Cardiac fibroblast (primary cell): ENCODE data around the gene SLC2A10.
"Not testable (repeated sequence)": the region's sequence is repeated elsewhere in the genome, so short reads cannot be mapped to it uniquely, and the experiment has no call there.

Experiments used
- DNase-seq, 2 donors: peaks; one replicate each; pipeline versions ENCODE4 v3.0.0 to v3.0.0-alpha.2; 2010; ENCODE audit warnings: low read depth in 2 of 2
- H3K4me3 ChIP-seq, 2 donors: replicated peaks in 1 of 2; 1 replicate in 1 of 2; 2 replicates in 1 of 2; pipeline ENCODE4 v1.5.1; 2011; ENCODE audit warnings: low read depth in 2 of 2, low read length in 2 of 2, mild to moderate bottlenecking in 2 of 2, moderate library complexity in 1 of 2
- TF ChIP-seq, protein P1 (sequence below): IDR thresholded peaks from one replicate; pipeline ENCODE4 v1.5.1; 2011; ENCODE audit warnings: low read depth, mild to moderate bottlenecking, low read length, inconsistent platforms

SLC2A10 gene

DNA sequence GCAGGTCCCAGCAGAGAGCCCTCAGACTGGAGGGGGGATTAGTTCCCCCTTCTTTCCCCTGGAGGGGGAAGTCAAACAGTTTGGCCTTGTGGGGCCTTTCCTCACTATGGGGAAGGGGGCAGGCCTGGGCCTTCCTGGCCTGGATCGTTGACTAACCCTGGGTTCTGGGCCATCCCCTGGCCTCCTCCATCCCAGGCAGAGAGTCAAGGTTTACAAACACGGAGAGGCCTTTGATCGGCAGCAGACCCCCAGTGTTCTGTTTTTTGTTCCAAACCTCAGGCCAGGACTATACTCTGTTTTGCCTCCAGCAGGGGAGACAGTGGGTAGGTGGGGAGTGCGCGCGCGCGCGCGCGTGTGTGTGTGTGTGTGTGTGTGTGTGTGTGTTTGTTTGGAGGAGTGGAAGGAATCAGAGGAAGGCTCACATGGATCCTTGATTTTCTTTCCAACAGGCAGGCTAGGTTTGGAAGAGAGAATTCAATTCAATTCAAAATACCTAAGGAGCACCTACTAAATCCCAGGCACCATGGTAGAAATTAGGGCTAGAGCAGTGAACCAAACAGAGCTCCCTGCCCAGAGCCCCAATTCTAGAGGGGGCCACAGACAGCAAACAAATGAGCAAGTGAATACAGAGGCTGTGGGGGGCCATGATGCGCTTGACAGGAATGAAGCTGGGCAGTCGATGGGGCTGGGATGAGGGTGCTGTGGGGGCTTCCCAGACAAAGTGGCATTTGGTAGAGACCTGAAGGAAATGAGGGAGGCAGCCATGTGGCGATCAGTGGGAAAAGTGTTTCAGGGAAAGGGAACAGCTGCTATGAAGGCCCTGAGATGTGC is 35.0 kb upstream of the SLC2A10 start:
- no peak overlapping the region for H3K4me3 ChIP-seq
- TF ChIP-seq, protein P1, sequence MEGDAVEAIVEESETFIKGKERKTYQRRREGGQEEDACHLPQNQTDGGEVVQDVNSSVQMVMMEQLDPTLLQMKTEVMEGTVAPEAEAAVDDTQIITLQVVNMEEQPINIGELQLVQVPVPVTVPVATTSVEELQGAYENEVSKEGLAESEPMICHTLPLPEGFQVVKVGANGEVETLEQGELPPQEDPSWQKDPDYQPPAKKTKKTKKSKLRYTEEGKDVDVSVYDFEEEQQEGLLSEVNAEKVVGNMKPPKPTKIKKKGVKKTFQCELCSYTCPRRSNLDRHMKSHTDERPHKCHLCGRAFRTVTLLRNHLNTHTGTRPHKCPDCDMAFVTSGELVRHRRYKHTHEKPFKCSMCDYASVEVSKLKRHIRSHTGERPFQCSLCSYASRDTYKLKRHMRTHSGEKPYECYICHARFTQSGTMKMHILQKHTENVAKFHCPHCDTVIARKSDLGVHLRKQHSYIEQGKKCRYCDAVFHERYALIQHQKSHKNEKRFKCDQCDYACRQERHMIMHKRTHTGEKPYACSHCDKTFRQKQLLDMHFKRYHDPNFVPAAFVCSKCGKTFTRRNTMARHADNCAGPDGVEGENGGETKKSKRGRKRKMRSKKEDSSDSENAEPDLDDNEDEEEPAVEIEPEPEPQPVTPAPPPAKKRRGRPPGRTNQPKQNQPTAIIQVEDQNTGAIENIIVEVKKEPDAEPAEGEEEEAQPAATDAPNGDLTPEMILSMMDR: no peak
- no peak for DNase-seq

DNA sequence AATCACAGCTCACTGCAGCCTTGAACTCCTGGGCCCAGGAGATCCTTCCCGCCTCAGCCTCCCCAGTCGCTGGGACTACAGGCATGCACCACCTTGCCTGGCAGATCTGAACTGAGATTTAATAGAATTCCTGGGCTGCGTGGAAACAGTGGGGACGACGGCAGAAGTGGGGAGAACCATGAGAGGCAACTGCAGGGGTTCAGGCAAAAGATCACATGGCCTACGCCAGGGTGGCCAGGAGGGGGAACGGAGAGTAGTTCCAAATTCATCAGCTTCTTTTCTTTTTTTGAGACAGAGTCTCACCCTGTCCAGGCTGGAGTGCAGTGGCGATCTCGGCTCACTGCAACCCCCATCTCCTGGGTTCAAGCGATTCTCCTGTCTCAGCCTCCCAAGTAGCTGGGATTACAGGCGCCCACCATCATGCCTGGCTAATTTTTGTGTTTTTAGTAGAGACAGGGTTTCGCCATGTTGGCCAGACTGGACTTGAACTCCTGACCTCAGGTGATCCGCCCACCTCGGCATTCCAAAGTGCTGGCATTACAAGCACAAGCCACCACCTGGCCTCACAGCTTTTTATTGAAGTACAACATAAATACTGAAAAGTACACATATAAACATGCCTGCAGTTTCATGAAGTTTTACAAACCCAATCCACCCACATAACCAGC is 32.7 kb upstream of the SLC2A10 start:
- H3K4me3 ChIP-seq, DNase-seq: not testable (repeated sequence)

DNA sequence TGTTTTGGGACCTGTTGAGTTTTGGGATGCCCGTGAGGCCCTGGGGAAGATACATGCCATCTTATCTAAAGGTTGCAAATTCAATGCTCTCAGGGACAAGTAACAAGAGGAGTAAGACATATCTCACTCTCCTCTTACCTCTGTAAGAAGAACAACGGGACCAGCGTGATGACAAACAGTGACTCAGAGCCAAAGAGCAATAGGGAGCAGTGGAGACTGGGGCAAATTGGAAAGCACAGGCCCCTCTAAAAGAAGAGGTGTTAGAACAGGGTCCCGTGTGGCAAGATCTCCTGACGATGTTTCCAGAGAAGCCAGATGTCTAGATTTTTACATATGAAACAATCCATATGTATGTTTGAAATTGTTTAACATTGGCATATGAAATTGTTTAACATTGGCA is 31.8 kb upstream of the SLC2A10 start:
- H3K4me3 ChIP-seq: no peak overlapping the region
- no peak for DNase-seq
- TF ChIP-seq, protein P1: no peak

DNA sequence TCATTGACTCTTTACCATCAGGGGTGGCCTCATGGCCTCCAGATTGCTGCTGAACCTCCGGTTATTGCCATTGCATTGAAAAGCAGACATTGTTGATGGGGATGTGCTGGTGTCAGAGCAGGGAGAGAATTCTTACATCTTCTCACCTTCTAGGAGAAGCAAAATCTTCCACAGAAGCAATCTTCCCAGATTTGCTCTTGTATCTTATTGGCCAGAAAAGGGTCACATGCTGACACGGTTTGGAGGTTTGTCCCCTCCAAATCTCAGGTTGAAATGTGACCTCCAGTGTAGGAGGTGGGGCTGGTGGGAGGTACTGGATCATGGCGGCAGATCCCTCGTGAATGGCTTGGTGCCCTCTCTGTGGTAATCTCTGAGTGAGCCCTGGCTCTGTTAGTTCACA is 30.9 kb upstream of the SLC2A10 start:
- no peak for DNase-seq
- H3K4me3 ChIP-seq: no peak overlapping the region
- TF ChIP-seq, protein P1: no peak

DNA sequence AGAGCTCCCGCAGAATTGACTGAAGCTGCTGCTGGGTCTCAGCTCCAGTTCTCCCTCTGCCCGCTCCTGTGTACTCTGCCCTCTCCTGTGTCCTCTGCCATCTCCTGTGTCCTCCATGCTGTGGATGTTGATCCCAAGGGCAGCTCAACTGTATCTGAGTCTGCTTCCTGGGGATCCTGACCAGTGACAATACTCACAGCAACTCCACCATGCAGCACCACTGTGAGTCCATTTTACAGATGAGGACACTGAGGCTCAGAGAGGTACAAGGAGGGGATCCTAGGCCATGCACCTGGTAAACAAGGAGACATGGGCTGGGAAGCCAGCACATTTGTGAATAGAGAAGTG is 28.8 kb upstream of the SLC2A10 start:
- TF ChIP-seq, protein P1: no peak
- H3K4me3 ChIP-seq: no peak overlapping the region
- no peak for DNase-seq

DNA sequence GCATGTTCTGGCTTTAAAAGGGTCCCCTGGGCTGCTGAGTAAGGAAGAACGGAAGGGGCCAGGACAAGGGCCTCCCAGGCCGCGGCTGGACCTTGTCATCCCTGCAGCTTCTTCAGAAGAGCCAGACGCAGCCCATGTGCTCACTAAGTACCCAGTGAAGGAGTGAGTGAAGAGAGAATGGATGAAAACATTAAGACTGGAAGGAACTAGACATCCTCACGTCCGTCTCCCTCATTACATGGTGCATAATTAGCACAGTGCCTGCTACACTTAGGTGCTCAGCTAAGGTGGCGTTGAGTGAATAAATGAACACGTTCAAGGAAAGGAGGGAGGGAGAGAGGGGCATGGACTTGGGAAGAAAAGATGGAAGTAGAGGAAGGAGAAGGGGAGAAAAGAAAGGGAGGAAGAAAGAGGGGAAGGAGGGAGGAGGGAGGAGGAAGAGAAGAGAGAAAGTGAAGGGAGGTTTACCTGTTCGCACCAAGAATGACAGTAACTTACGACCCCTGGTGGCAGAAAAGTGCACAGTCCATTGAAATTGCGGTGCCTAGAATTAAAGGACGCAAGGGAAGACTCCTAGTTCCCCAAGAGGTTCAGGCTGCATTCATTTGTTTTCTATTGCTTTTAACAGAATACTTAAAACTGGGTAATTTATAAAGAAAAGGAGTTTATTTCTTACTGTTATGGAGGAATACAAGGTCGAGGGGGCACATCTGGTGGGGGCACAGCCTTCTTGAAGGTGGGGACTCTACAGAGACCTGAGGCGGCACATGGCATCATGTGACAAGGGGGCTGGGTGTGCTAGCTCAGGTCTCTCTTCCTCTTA is 28.2 kb upstream of the SLC2A10 start:
- peak; percentile 63 to 64 for DNase-seq
- TF ChIP-seq, protein P1: peak; percentile 80
- no peak overlapping the region for H3K4me3 ChIP-seq
